ENCODE measurements around the gene ADAMTS6. TPM values are rescaled to one million over a fixed set of nuclear protein-coding genes. Genes with fewer than 3 reads are reported as not detected.

ADAMTS6 gene
- total RNA-seq, 1 experiment from 2014 or later, result 2.8 TPM

- ChIA-PET CTCF (no interaction called here), POLR2A (no interaction called here)
- Mint-ChIP-seq H3K9me3 (no peaks in the 10 kb centered on the region), H3K4me1 (peaks cover 13% of the 10 kb centered on the region), H3K27me3 (ENCODE audit: low read depth) (no peaks in the 10 kb centered on the region), H3K36me3 (no peaks in the 10 kb centered on the region), H3K27ac (no peak overlapping the region), H3K4me3 (no peak overlapping the region)
- TF ChIP-seq ZNF138 (CRISPR knock-in tag; conservative IDR thresholded peaks at IDR 0.05) (no peak), GRHL2 (CRISPR knock-in tag; IDR thresholded peaks at IDR 0.05; ENCODE audit: insufficient replicate concordance, severe bottlenecking) (no peak), ESRRA (CRISPR knock-in tag; IDR thresholded peaks at IDR 0.05; ENCODE audit: borderline replicate concordance) (no peak), ZMAT4 (CRISPR knock-in tag; IDR thresholded peaks at IDR 0.05) (no peak), ZNF512 (CRISPR knock-in tag; IDR thresholded peaks at IDR 0.05; ENCODE audit: borderline replicate concordance) (no peak)
- ATAC-seq, result no peak
- no peak for DNase-seq (ENCODE audit: low spot score)
Measured at GRCh38 chr5:65478336-65478735, 3.4 kb downstream of the ADAMTS6 start.

GRCh38 chr5:65475895-65476294 is 5.8 kb downstream of the ADAMTS6 start:
- no peak for TF ChIP-seq KAT7 (CRISPR knock-in tag; IDR thresholded peaks at IDR 0.05; ENCODE audit: borderline replicate concordance)
- no peak for TF ChIP-seq CREM (CRISPR knock-in tag; IDR thresholded peaks at IDR 0.05)
- TF ChIP-seq, protein P1, sequence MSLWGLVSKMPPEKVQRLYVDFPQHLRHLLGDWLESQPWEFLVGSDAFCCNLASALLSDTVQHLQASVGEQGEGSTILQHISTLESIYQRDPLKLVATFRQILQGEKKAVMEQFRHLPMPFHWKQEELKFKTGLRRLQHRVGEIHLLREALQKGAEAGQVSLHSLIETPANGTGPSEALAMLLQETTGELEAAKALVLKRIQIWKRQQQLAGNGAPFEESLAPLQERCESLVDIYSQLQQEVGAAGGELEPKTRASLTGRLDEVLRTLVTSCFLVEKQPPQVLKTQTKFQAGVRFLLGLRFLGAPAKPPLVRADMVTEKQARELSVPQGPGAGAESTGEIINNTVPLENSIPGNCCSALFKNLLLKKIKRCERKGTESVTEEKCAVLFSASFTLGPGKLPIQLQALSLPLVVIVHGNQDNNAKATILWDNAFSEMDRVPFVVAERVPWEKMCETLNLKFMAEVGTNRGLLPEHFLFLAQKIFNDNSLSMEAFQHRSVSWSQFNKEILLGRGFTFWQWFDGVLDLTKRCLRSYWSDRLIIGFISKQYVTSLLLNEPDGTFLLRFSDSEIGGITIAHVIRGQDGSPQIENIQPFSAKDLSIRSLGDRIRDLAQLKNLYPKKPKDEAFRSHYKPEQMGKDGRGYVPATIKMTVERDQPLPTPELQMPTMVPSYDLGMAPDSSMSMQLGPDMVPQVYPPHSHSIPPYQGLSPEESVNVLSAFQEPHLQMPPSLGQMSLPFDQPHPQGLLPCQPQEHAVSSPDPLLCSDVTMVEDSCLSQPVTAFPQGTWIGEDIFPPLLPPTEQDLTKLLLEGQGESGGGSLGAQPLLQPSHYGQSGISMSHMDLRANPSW (CRISPR knock-in tag; conservative IDR thresholded peaks at IDR 0.05; ENCODE audit: low read depth), result no peak
- TF ChIP-seq ZNF263 (CRISPR knock-in tag; IDR thresholded peaks at IDR 0.05; ENCODE audit: low read depth), result no peak
- TF ChIP-seq ZNF671 (CRISPR knock-in tag; IDR thresholded peaks at IDR 0.05), result no peak
- TF ChIP-seq MLX (CRISPR knock-in tag; IDR thresholded peaks at IDR 0.05), result no peak
- TF ChIP-seq ZBTB43 (CRISPR knock-in tag; IDR thresholded peaks at IDR 0.05), result no peak
- no peak for TF ChIP-seq ZNF219 (CRISPR knock-in tag; IDR thresholded peaks at IDR 0.05; ENCODE audit: borderline replicate concordance)
- no peak for TF ChIP-seq TP53 (CRISPR knock-in tag; IDR thresholded peaks at IDR 0.05)
- no peak for TF ChIP-seq ZNF423 (CRISPR knock-in tag; IDR thresholded peaks at IDR 0.05)
- TF ChIP-seq NR1H2 (CRISPR knock-in tag; IDR thresholded peaks at IDR 0.05), result no peak
- no peak for TF ChIP-seq HMGA2 (CRISPR knock-in tag; IDR thresholded peaks at IDR 0.05)
- no peak for TF ChIP-seq E2F1 (CRISPR knock-in tag; IDR thresholded peaks at IDR 0.05)
- H3K36me3 Mint-ChIP-seq, result no peaks in the 10 kb centered on the region
- H3K27ac Mint-ChIP-seq, result no peak overlapping the region
- no peaks in the 10 kb centered on the region for H3K4me1 Mint-ChIP-seq
- CTCF ChIA-PET, result no interaction called here
- no peaks in the 10 kb centered on the region for H3K9me3 Mint-ChIP-seq
- H3K27me3 Mint-ChIP-seq (ENCODE audit: low read depth), result no peaks in the 10 kb centered on the region
- no peak overlapping the region for H3K4me3 Mint-ChIP-seq
- ATAC-seq (no peak), DNase-seq (ENCODE audit: low spot score) (no peak)
- POLR2A ChIA-PET, result no interaction called here
